H1 (cell line): ENCODE data around the gene DRAM1. TPM values are rescaled to one million over a fixed set of nuclear protein-coding genes. Genes with fewer than 3 reads are reported as not detected.

Experiments
- ATF2 ChIP-seq: IDR thresholded peaks from 2 replicates; pipeline ENCODE4 v1.6.1; 2012; ENCODE audit warnings: low read length, inconsistent platforms
- ATF3 ChIP-seq: IDR thresholded peaks from 2 replicates; pipeline ENCODE4 v1.6.1; 2011; ENCODE audit warnings: low read depth, mild to moderate bottlenecking, low read length; ENCODE audit not compliant: insufficient read depth
- CHD7 ChIP-seq: fragments of 300-600 bp; sonication (generic); IDR thresholded peaks from 2 replicates; pipeline ENCODE4 v1.7.1; 2012; ENCODE audit warnings: low read length, moderate library complexity, mild to moderate bottlenecking, inconsistent platforms; ENCODE audit not compliant: insufficient replicate concordance
- SIRT6 ChIP-seq: IDR thresholded peaks from one replicate; pipeline ENCODE4 v1.7.1; 2012; ENCODE audit warnings: low read length, inconsistent platforms
- SP2 ChIP-seq: IDR thresholded peaks from 2 replicates; pipeline ENCODE4 v1.6.1; 2012; ENCODE audit warnings: mild to moderate bottlenecking, low read length, inconsistent platforms
- SRF ChIP-seq: IDR thresholded peaks from 2 replicates; pipeline ENCODE4 v1.6.1; 2011; ENCODE audit warnings: mild to moderate bottlenecking, low read depth, low read length, moderate library complexity
- USF2 ChIP-seq: IDR thresholded peaks from 2 replicates; pipeline ENCODE4 v1.6.1; 2011; ENCODE audit warnings: low read length, improper control_type of control experiment
- polyA plus RNA-seq, 7 experiments: library from polyadenylated mRNA; depleted of rRNA in 3 of 7; stranded (reverse) in 5 of 7; unstranded in 2 of 7; fragments of >200 nt in 5 of 7; fragments of 200-250 nt in 2 of 7; gene quantifications; 1 replicate in 5 of 7; 2 replicates in 1 of 7; 4 replicates in 1 of 7; pipeline versions ENCODE4 v1.2.1 to v1.2.3, GENCODE V29; 2011 to 2013; ENCODE audit warnings: missing spikeins in 2 of 7, mixed read lengths in 2 of 7
- total RNA-seq: library from RNA; stranded (reverse); fragmentation: NEBNext Ultra II Directional; extraction: Animal tissue kit (Norgen Biotek cat#: 25700); gene quantifications from 2 replicates; pipeline ENCODE4 v1.2.1, GENCODE V29; 2021

DRAM1 gene
- total and polyA plus RNA-seq, 2 of the 8 experiments (the other 6 are each of a cell fraction or from before 2014, with no cell fraction given), result 4.6 to 6.2 TPM

- TF ChIP-seq CHD7, result no peak
- TF ChIP-seq ATF2, result no peak
- no peak for TF ChIP-seq SIRT6
- no peak for TF ChIP-seq SP2
- no peak for TF ChIP-seq ATF3
- no peak for TF ChIP-seq USF2
- no peak for TF ChIP-seq SRF
Measured at GRCh38 chr12:101906226-101906625, 28.8 kb downstream of the DRAM1 start (continued).
